Activated naive CD4-positive, alpha-beta T cell treated with anti-CD3 and anti-CD28 coated beads for 36 hours (primary cell): ENCODE measurements around the gene CHORDC1. TPM values are rescaled to one million over a fixed set of nuclear protein-coding genes. Genes with fewer than 3 reads are reported as not detected.
"Not testable (repeated sequence)": the region's sequence is repeated elsewhere in the genome, so short reads cannot be mapped to it uniquely, and the experiment has no call there.

Experiments used
- CTCF ChIA-PET: fragments of 350-600 bp; sonication (Branson Sonifier 250); formaldehyde crosslinking; loops from one replicate; lab custom pipeline; 2021; ENCODE audit warnings: antibody characterized with exemption; lab: Charles Lee
- DNase-seq: peaks from one replicate; pipeline ENCODE4 v3.0.0-alpha.2; 2020
- H3K27ac Mint-ChIP-seq: one replicate; pipeline ENCODE4 v1.8.0; 2021; ENCODE audit warnings: mild to moderate bottlenecking, mixed read lengths
- H3K27me3 Mint-ChIP-seq: one replicate; pipeline ENCODE4 v1.8.0; 2021; ENCODE audit warnings: low read depth, mixed read lengths
- H3K36me3 Mint-ChIP-seq: one replicate; pipeline ENCODE4 v1.8.0; 2021; ENCODE audit warnings: low read depth, mixed read lengths
- H3K4me1 Mint-ChIP-seq: one replicate; pipeline ENCODE4 v1.8.0; 2021; ENCODE audit warnings: low read depth, mixed read lengths
- H3K4me3 Mint-ChIP-seq: one replicate; pipeline ENCODE4 v1.8.0; 2021; ENCODE audit warnings: mild to moderate bottlenecking, moderate library complexity, mixed read lengths
- H3K9me3 Mint-ChIP-seq: one replicate; pipeline ENCODE4 v1.8.0; 2021; ENCODE audit warnings: mixed read lengths
- intact Hi-C: fragments of 100-400 bp; cut with micrococcal nuclease; formaldehyde crosslinking; loops from one replicate; pipeline ENCODE4 v1.15.1; 2023
- total RNA-seq, 2 experiments: library from RNA; stranded (reverse); gene quantifications; one replicate each; pipeline ENCODE4 v1.2.3, GENCODE V29; 2021

The CHORDC1 gene
- total RNA-seq, 2 experiments from 2014 or later = 49.8 to 49.9 TPM

- H3K9me3 Mint-ChIP-seq, H3K27me3 Mint-ChIP-seq, intact Hi-C loops, H3K4me3 Mint-ChIP-seq, H3K27ac Mint-ChIP-seq, DNase-seq, CTCF ChIA-PET: not testable (repeated sequence)
- peaks cover 33% of the 10 kb centered on the region for H3K36me3 Mint-ChIP-seq
- H3K4me1 Mint-ChIP-seq = peaks cover 18% of the 10 kb centered on the region
Observed at GRCh38 chr11:90207992-90208391, 14.9 kb downstream of the CHORDC1 start.

DNA sequence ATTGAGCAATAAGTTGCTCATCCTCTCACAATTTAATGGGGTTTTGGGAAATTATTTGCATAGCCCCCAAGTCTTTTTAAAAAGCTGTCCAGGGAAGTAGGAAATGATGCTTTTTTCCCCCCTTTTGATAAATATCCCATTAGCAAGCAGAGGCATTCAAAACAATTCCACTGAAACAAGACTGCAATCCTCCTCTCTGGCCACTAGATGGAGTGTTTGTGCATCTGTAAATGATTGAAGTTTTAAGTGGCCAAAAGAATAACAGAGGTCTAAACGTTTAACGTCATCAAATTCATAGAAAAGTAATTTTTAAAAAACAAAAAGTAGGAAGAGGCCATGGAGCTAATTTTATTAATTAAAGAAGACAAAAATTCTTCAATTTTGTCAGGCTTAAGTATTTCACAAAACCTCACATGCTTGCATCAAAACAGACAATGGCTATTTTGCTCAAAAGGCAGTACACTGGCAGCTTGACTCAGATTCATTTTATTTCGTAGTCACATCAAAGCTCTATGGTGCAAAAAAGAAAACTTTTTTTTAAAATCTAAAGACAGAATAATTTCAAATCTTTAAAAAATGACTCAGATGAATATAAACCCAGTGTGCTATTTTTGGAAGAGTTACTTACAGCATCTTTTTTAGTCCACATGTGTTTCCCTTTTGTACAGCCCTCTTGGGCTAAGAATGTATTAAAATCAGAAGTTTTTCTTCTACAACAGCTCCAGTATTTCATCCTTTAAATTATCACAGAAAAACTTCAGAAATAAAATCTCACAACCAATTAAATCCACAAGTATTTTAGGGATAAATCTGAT is 17.8 kb downstream of the CHORDC1 start:
- H3K27me3 Mint-ChIP-seq = no peaks in the 10 kb centered on the region
- no peaks in the 10 kb centered on the region for H3K9me3 Mint-ChIP-seq
- CTCF ChIA-PET = interaction anchor here (0.6 to 2.2 kb wide), 15 partner anchors 8 to 154 kb away, joined by 3 to 17 read pairs (median 4); no protein-coding TSS in a partner anchor
- peak overlapping the region; percentile 7 for H3K27ac Mint-ChIP-seq
- peak; percentile 14 for DNase-seq
- intact Hi-C loops = loop anchor here (1.0 kb wide), 2 partner anchors 18 to 254 kb away; partner anchors contain the start of gene CHORDC1
- H3K4me3 Mint-ChIP-seq = no peak overlapping the region
- peaks cover 20% of the 10 kb centered on the region for H3K4me1 Mint-ChIP-seq
- H3K36me3 Mint-ChIP-seq = peaks cover 37% of the 10 kb centered on the region

DNA sequence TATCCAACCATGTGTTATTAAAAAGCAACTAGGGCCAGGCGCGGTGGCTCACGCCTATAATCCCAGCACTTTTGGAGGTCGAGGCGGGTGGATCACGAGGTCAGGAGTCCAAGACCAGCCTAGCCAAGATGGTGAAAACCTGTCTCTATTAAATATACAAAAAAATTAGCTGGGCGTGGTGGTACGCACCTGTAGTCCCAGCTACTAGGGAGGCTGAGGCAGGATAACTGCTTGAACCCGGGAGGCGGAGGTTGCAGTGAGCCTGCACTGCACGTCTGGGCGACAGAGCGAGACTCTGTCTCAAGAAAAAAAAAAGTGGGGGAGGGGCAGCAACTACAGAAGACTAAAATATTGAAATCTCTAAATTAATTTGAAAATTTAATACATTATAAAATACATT is 18.4 kb downstream of the CHORDC1 start:
- Mint-ChIP-seq H3K27me3 (no peaks in the 10 kb centered on the region), H3K4me3 (no peak overlapping the region), H3K4me1 (peaks cover 16% of the 10 kb centered on the region), H3K9me3 (no peaks in the 10 kb centered on the region), H3K27ac (no peak overlapping the region), H3K36me3 (peaks cover 32% of the 10 kb centered on the region)
- CTCF ChIA-PET = interaction anchor here (0.7 to 2.2 kb wide), 13 partner anchors 8 to 155 kb away, joined by 3 to 17 read pairs (median 4); no protein-coding TSS in a partner anchor
- DNase-seq = no peak
- intact Hi-C loops = no loop called here

DNA sequence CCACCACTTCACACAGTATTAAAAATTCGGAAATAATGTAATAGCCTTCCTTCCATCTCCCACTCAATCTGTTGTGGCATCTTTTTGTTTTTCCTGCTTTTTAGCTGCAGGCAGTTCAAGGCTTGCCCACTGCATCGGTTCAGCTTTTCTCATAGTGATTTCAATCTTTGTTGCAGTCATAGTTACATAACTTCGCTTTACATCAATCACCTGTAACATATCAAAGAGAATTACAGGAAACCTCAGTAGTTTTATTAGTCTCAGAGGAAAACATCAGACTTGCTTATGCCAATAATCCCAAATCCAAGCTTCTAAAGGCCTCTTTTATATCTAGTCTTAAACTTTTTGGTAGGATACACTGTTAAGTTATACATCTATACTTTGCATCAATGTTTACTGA is 20.5 kb downstream of the CHORDC1 start:
- Mint-ChIP-seq H3K9me3 (no peaks in the 10 kb centered on the region), H3K27me3 (no peaks in the 10 kb centered on the region), H3K4me1 (peaks cover 16% of the 10 kb centered on the region), H3K36me3 (peaks cover 33% of the 10 kb centered on the region), H3K4me3 (no peak overlapping the region), H3K27ac (no peak overlapping the region)
- DNase-seq = no peak
- CTCF ChIA-PET = no interaction called here
- intact Hi-C loops = no loop called here

- CTCF ChIA-PET = interaction anchor here (1.2 kb wide), 1 partner anchor 8 kb away, joined by 7 read pairs; no protein-coding TSS in a partner anchor
Observed at GRCh38 chr11:90197377-90197776, 25.5 kb downstream of the CHORDC1 start.

DNA sequence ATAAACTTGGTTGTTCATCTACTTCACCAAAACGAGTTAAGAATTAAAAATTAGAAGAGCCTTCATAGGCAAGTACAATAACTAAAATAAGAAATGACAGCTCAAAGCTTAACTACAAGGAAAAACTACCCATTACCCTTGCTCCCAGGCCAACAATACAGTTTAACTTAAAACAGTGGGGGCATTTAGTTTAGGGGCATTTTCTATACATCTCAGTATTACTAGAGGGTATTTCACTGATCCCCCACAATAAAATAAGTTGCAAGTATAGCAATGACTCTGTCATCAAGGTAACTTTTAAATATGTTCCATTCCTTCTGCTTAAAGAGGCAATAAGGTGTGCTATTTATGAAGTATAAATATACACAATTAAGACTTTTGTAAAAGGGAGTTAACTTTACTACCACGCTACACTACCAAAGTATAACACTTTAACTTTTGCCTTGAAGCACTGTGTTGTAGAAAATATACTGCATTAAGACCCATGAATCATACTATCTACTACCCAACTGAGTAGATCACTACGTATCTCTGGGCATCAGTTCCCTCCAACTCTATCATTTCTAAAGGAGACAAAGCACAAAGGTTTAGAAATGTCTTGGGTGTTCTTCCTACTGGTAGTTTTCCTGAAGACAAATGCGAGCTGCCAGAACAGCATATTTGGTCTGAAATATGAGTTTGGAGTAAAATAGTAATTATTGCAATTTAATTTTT is 29.8 kb downstream of the CHORDC1 start:
- H3K4me3 Mint-ChIP-seq = no peak overlapping the region
- CTCF ChIA-PET = no interaction called here
- H3K4me1 Mint-ChIP-seq = peaks cover 2% of the 10 kb centered on the region
- H3K27ac Mint-ChIP-seq = no peak overlapping the region
- H3K9me3 Mint-ChIP-seq = no peaks in the 10 kb centered on the region
- H3K27me3 Mint-ChIP-seq = no peaks in the 10 kb centered on the region
- no peak for DNase-seq
- H3K36me3 Mint-ChIP-seq = peaks cover 18% of the 10 kb centered on the region
- intact Hi-C loops = no loop called here

More at GRCh38 chr11:90197377-90197776, 25.5 kb downstream of the CHORDC1 start:
- H3K36me3 Mint-ChIP-seq = peaks cover 21% of the 10 kb centered on the region
- peaks cover 6% of the 10 kb centered on the region for H3K4me1 Mint-ChIP-seq
- H3K27ac Mint-ChIP-seq = no peak overlapping the region
- H3K4me3 Mint-ChIP-seq = no peak overlapping the region
- no peaks in the 10 kb centered on the region for H3K27me3 Mint-ChIP-seq
- no peaks in the 10 kb centered on the region for H3K9me3 Mint-ChIP-seq
- no peak for DNase-seq
- intact Hi-C loops = no loop called here

- H3K36me3 Mint-ChIP-seq = peaks cover 15% of the 10 kb centered on the region
- intact Hi-C loops = no loop called here
- no peak for DNase-seq
- H3K9me3 Mint-ChIP-seq = no peaks in the 10 kb centered on the region
- H3K27me3 Mint-ChIP-seq = no peaks in the 10 kb centered on the region
- no peak overlapping the region for H3K27ac Mint-ChIP-seq
- no peak overlapping the region for H3K4me3 Mint-ChIP-seq
- no peaks in the 10 kb centered on the region for H3K4me1 Mint-ChIP-seq
- CTCF ChIA-PET = interaction anchor here (1.6 kb wide), 1 partner anchor 16 kb away, joined by 4 read pairs; no protein-coding TSS in a partner anchor
Observed at GRCh38 chr11:90189011-90189410, 33.8 kb downstream of the CHORDC1 start.

GRCh38 chr11:90187839-90188238 is 35.0 kb downstream of the CHORDC1 start:
- DNase-seq = no peak
- CTCF ChIA-PET = interaction anchor here (1.6 kb wide), 1 partner anchor 17 kb away, joined by 4 read pairs; no protein-coding TSS in a partner anchor
- H3K36me3 Mint-ChIP-seq = peaks cover 15% of the 10 kb centered on the region
- no peak overlapping the region for H3K4me3 Mint-ChIP-seq
- intact Hi-C loops = no loop called here
- H3K27ac Mint-ChIP-seq = no peak overlapping the region
- H3K4me1 Mint-ChIP-seq = no peaks in the 10 kb centered on the region
- H3K27me3 Mint-ChIP-seq = no peaks in the 10 kb centered on the region
- H3K9me3 Mint-ChIP-seq = no peaks in the 10 kb centered on the region

DNA sequence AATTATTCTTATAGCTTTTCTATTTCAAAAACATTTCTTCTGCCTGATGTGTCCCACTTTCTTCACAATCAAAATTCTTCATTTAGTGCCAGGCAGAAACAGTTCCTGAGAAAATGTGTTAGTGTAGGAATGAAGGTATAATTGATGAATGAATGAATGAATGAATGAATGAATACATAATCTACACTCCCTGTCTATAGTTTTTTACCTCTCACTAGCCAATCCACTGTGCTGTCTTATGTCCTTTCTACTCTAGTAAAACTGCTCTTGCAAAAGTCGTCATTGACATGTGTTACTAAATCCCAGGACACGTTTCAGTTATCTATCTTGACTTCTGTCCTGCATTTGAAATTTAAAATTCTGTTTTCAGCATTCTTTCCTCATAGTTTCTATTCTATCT is 42.9 kb downstream of the CHORDC1 start:
- CTCF ChIA-PET = interaction anchor here (0.6 kb wide), 1 partner anchor 195 kb away, joined by 3 read pairs; no protein-coding TSS in a partner anchor
- no peak for DNase-seq
- H3K4me3 Mint-ChIP-seq = no peak overlapping the region
- no peaks in the 10 kb centered on the region for H3K4me1 Mint-ChIP-seq
- H3K9me3 Mint-ChIP-seq = no peaks in the 10 kb centered on the region
- H3K27ac Mint-ChIP-seq = no peak overlapping the region
- H3K27me3 Mint-ChIP-seq = peaks cover 6% of the 10 kb centered on the region
- no peaks in the 10 kb centered on the region for H3K36me3 Mint-ChIP-seq
- intact Hi-C loops = no loop called here

DNA sequence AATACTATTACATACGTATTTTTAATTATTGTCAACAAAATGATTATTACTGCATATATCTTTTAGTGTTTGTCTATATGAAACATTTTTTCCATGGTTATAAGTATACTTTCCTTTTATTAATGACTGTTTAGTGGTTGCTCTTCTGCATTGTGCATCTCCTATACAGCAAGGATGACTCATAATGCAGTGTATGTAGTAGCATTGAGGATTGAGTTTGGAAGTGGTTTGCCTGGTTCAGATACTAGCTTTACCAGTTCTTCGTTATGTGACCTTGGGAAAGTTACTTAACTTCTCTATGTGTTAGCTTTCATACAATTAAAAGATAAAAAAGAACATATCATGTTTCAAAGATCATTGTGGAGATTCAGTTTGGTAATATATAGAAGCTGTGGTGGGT is 44.1 kb downstream of the CHORDC1 start:
- H3K36me3 Mint-ChIP-seq = no peaks in the 10 kb centered on the region
- intact Hi-C loops = no loop called here
- H3K4me3 Mint-ChIP-seq = no peak overlapping the region
- peaks cover 7% of the 10 kb centered on the region for H3K27me3 Mint-ChIP-seq
- no peak overlapping the region for H3K27ac Mint-ChIP-seq
- H3K4me1 Mint-ChIP-seq = no peaks in the 10 kb centered on the region
- CTCF ChIA-PET = no interaction called here
- H3K9me3 Mint-ChIP-seq = no peaks in the 10 kb centered on the region
- DNase-seq = no peak

- Mint-ChIP-seq H3K36me3 (no peaks in the 10 kb centered on the region), H3K9me3 (no peaks in the 10 kb centered on the region), H3K4me1 (no peaks in the 10 kb centered on the region), H3K4me3 (no peak overlapping the region), H3K27ac (no peak overlapping the region), H3K27me3 (peaks cover 8% of the 10 kb centered on the region)
- CTCF ChIA-PET = interaction anchor here (1.0 kb wide), 1 partner anchor 29 kb away, joined by 3 read pairs; no protein-coding TSS in a partner anchor
- intact Hi-C loops = no loop called here
- DNase-seq = no peak
Observed at GRCh38 chr11:90176069-90176468, 46.8 kb downstream of the CHORDC1 start.

- intact Hi-C loops = no loop called here
- H3K27me3 Mint-ChIP-seq = peaks cover 2% of the 10 kb centered on the region
- no peak overlapping the region for H3K4me3 Mint-ChIP-seq
- H3K9me3 Mint-ChIP-seq = no peaks in the 10 kb centered on the region
- no peaks in the 10 kb centered on the region for H3K36me3 Mint-ChIP-seq
- H3K27ac Mint-ChIP-seq = no peak overlapping the region
- no peak for DNase-seq
- no peaks in the 10 kb centered on the region for H3K4me1 Mint-ChIP-seq
- CTCF ChIA-PET = no interaction called here
Observed at GRCh38 chr11:90171359-90171758, 51.5 kb downstream of the CHORDC1 start.
